Retinal pigment epithelial cell (primary cell): Measurements from ENCODE around the gene STAMBPL1.

Experiments
- DNase-seq: peaks from one replicate; pipeline ENCODE4 v3.0.0-alpha.2; 2010; ENCODE audit warnings: low read depth
- H3K4me3 ChIP-seq: 2 replicates; pipeline ENCODE4 v1.5.1; 2011; ENCODE audit warnings: mild to moderate bottlenecking, low read length, control low read depth, moderate library complexity
- TF ChIP-seq, protein P1 (sequence below): conservative IDR thresholded peaks from 2 replicates; pipeline ENCODE4 v1.5.1; 2011; ENCODE audit warnings: low read depth, low read length, control low read depth, inconsistent platforms

STAMBPL1 gene

DNA sequence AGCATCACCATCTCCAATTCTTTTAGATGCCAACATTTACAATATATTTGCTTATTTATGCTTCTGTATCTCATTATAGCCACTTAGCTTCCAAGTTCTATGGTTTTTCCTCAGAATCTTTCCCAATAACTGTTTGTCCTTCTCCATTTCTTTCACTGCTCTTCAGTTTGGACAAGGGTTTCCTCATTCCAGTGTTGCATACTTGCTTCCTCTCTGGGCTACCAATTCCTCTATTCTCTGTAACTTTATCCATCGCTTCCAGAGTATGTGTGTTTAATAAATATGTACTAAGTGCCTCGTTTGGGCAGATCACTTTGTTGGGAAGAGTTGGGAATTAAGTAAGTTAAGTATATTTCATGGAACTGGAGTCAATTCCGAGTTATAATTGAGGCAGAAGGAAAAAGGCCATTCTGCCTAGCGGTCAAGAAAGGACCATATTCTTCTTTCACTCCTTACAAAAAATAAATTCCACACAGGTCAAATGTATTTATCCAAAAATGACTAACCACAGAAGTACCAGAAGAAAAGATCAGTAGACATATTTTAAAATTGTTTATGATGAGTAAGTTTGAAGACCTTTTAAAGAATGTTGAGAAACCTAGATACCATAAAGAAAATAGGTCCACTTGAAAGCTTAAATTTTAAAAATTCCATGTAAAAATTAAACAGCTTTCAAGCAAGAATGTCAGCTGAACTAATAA, 10.8 kb downstream of the STAMBPL1 start:
- DNase-seq, result no peak
- TF ChIP-seq, protein P1, sequence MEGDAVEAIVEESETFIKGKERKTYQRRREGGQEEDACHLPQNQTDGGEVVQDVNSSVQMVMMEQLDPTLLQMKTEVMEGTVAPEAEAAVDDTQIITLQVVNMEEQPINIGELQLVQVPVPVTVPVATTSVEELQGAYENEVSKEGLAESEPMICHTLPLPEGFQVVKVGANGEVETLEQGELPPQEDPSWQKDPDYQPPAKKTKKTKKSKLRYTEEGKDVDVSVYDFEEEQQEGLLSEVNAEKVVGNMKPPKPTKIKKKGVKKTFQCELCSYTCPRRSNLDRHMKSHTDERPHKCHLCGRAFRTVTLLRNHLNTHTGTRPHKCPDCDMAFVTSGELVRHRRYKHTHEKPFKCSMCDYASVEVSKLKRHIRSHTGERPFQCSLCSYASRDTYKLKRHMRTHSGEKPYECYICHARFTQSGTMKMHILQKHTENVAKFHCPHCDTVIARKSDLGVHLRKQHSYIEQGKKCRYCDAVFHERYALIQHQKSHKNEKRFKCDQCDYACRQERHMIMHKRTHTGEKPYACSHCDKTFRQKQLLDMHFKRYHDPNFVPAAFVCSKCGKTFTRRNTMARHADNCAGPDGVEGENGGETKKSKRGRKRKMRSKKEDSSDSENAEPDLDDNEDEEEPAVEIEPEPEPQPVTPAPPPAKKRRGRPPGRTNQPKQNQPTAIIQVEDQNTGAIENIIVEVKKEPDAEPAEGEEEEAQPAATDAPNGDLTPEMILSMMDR, result no peak
- H3K4me3 ChIP-seq, result no peak overlapping the region

DNA sequence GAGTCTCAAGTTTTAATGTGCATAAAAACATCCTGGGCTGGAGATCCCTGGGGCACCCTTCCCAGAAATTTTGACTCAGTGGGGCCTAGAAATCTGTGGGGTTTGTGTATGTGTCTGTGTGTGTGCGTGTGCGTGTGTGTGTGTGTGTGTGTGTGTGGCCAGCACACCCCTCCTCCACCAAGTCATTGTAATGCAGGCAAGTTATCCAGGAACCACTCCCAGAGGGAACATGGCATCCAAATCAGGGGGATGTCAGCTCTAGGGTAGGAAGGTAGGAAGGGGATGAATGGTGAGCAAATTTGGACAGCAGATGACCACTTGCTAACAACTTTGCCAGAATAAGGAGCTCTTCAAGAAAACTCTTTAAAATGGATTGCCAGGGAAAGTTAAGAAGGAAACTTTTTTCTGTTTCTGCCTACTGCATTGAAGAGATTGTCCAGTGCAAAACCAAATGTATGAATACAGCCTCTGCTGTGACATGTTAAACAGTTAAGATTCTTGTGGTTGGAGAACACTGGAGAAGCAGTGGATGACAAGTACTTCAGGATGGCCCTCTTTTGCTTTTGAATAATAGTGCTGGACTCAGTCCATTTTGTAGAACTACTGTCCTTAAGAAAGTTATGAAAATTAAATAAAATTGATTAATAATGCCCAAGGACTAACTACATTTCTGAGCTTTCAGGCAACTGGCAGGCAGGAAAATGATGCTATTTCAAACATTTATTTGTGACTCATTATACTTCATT, 12.3 kb downstream of the STAMBPL1 start:
- DNase-seq, result no peak
- TF ChIP-seq, protein P1, result no peak
- H3K4me3 ChIP-seq, result no peak overlapping the region

DNA sequence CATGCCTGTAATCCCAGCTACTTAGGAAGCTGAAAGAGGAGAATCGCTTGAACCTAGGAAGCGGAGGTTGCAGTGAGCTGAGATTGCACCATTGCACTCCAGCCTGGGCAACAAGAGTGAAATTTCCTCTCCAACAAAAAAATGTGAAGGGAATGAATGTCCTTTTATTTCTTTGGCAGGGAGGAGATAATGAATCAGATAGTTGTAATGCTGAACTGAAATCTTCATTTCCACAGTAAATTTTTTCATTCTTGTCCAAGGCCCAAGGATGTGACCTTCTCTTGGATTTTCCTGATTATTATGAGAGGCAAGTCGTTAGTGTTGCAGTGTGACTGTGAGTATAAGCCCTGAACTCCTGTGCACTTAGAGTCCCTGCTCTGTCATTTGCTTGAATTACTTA, 13.6 kb downstream of the STAMBPL1 start:
- TF ChIP-seq, protein P1, result no peak
- no peak overlapping the region for H3K4me3 ChIP-seq
- DNase-seq, result no peak

DNA sequence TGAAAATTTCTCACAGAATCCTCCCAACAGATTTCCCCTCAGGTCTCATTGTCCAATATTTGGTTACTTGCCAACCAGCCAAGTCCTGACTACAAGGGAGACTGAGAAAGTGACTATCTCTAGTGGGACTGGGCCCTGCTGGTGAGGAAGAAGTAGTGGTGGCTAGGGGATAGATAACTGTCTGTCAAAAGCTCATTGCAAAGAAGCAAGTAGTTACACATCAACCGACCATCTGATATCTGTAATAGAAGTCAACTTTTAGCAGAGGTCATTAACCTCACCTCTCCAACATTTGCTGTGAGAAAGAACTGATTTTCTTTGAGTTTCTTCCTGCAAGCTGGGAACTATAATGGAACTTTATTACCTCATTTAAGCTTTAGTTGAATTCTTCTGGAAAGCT, 15.2 kb downstream of the STAMBPL1 start:
- TF ChIP-seq, protein P1, result no peak
- DNase-seq, result no peak
- H3K4me3 ChIP-seq, result no peak overlapping the region

DNA sequence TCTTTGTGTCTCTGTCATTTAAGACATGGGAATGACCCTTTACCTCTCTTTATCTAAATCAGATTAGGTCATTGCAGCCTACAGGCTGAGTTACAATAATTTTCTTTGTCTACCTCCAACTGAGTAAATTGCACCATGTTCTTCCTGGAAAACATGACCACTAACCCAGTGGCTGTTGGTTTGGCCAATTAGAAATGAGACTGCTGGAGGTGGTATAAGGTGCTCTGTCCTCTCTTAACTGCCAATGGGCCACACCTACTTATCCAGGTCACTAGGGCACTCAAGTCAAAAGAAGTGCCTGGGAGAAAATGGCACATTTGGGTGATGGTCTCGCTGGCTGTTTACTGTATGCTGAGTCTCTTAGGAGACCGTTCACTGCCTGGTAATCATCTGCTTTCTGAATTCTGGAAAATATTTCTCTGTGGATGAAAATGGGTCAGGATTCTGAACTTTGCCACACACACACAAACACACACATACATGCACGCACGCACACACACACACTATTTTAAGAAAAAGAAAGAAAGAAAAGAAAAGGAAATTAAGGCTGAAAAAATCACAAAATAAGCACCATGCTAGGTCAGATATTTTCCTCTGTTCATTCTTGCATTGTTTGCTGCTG, 16.4 kb downstream of the STAMBPL1 start:
- DNase-seq, result no peak
- TF ChIP-seq, protein P1, result no peak
- H3K4me3 ChIP-seq, result no peak overlapping the region

DNA sequence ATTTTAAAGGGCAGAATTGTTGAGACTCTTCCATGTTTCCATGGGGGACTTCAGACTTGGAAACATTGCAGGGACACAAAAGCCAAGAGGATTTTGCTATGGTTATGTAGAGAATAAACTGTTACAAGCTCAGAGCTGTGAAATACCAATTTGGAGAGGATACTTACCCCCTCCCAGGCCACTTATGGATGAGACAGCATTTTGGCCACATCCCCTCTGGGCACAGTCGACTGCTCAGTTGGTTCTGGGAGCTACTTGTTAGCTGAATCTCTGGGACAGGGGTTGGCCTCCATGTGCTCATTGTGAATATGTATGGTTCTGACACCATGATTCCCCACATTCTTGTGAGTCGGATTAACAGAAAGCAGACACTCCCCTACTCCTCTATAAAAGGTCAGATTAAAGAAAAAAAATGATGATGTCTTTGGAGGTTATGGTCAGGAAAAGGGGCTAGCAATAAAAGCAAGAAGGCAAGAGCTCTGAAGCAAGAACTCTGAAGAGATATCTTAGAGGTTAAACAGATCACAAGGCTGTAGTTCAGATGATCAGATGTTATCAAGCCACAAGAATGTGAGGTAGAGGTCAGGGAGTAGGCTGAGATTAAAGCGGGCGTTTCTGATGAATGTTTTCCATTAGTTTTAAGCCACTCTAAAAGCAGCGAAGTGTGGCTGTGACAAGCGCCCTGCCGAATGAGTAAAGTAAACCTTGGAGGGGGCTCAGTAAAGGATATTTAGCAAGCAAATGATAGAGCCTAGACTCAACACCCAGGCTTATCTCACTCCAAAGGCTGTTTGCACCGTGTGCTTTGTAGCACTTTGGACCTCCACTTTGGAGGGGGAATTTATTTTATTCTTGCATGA, 17.2 kb downstream of the STAMBPL1 start:
- DNase-seq, result no peak
- TF ChIP-seq, protein P1, result no peak
- H3K4me3 ChIP-seq, result no peak overlapping the region
